ENCODE measurements around the gene PHACTR4. TPM values are rescaled to one million over a fixed set of nuclear protein-coding genes. Genes with fewer than 3 reads are reported as not detected.

PHACTR4 gene
- total RNA-seq, 2 donors from 2014 or later, result 49.9 to 65.0 TPM

DNA sequence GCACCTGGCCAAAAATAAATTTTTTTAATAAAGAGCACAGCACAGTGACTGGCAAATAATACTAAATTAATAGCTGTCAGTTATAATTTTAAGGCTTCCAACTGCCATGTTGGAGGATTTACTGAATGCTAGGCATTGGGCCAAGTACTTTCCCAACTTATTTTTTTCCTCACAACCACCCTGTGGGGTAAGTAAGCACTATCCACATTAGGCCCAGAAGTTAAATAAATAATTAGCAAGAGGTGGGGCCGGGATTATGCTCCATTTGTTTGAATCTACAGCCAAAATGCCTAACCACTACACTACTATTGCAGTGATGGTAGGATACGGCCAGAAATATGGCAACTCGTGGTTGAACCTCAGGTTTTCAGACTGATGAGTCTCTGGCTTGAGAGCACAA is 178.8 kb downstream of the PHACTR4 start:
- Histone ChIP-seq H3K36me3 (ENCODE audit: control insufficient read depth, insufficient read depth, low read length) (no peaks in the 10 kb centered on the region), H3K9me3 (ENCODE audit: control insufficient read depth, low read length) (no peaks in the 10 kb centered on the region), H3K4me3 (ENCODE audit: low read length) (no peak overlapping the region), H3K9ac (ENCODE audit: extremely low read depth, low read length, poor library complexity, severe bottlenecking) (no peak overlapping the region), H3K27me3 (ENCODE audit: control insufficient read depth, insufficient read depth, low read length, poor library complexity, severe bottlenecking) (no peaks in the 10 kb centered on the region), H3K4me1 (ENCODE audit: control insufficient read depth, insufficient read depth, low read length) (no peaks in the 10 kb centered on the region), H3K27ac (ENCODE audit: low read depth, low read length) (no peak overlapping the region)
- Mint-ChIP-seq H3K9me3 (no peaks in the 10 kb centered on the region), H3K4me1 (no peaks in the 10 kb centered on the region), H3K27ac (no peak overlapping the region), H3K4me3 (no peak overlapping the region), H3K27me3 (ENCODE audit: insufficient read depth) (peaks cover 1% of the 10 kb centered on the region), H3K36me3 (ENCODE audit: low read depth) (no peaks in the 10 kb centered on the region)
- 92 to 100% methylated on average over 1 to 3 of the region's 3 CpGs for WGBS, 2 experiments (ENCODE audit: insufficient coverage in 1 of 2, insufficient read length in 1 of 2)
- DNase-seq, result no peak
- no peak for TF ChIP-seq CTCF (conservative IDR thresholded peaks at IDR 0.05)

Other genes with a start within 250 kb of the PHACTR4 start
- under 1 TPM; 0.58 to 0.77 TPM for gene PTAFR, start 193.1 kb upstream of the PHACTR4 start, total RNA-seq
- gene DNAJC8, start 136.7 kb upstream of the PHACTR4 start, total RNA-seq, result 100 to 1,000 TPM; 122 to 144 TPM
- 100 to 1,000 TPM; 182 to 222 TPM for gene ATP5IF1, start 133.6 kb upstream of the PHACTR4 start, total RNA-seq
- gene SESN2, start 110.2 kb upstream of the PHACTR4 start, total RNA-seq, result 10 to 100 TPM; 12.3 to 15.2 TPM
- 10 to 100 TPM; 15.5 to 18.4 TPM for gene MED18, start 40.7 kb upstream of the PHACTR4 start, total RNA-seq
- 10 to 100 TPM; 55.4 to 65.3 TPM for gene RCC1, start 136.3 kb downstream of the PHACTR4 start, total RNA-seq
- 10 to 100 TPM; 49.6 to 53.7 TPM for gene TRNAU1AP, start 183.3 kb downstream of the PHACTR4 start, total RNA-seq
- 1 to 10 TPM; 2.1 to 3.0 TPM for gene RAB42, start 222.5 kb downstream of the PHACTR4 start, total RNA-seq

Data from endodermal cell (in vitro differentiated cells).